ENCODE data around the gene ZPR1. TPM values are rescaled to one million over a fixed set of nuclear protein-coding genes. Genes with fewer than 3 reads are reported as not detected.
A peak's percentile ranks its signal among the peaks of the same experiment; 100 is the strongest.

Gene ZPR1
- total and polyA plus RNA-seq, 7 donors, result 40.1 to 98.6 (median 57.0) TPM

GRCh38 chr11:116793772-116794097 is 5.9 kb upstream of the ZPR1 start:
- Histone ChIP-seq H3K27ac (no peak overlapping the region), H3K9me3 (no peaks in the 10 kb centered on the region), H3K4me1 (no peaks in the 10 kb centered on the region), H3K4me3 (no peak overlapping the region), H3K27me3 (ENCODE audit: insufficient read depth in 3 of 3, low read length in 2 of 3) (no peaks in the 10 kb centered on the region), H3K36me3 (ENCODE audit: insufficient read depth in 1 of 2, low read depth in 1 of 2) (no peaks in the 10 kb centered on the region)
- TF ChIP-seq, protein P1, sequence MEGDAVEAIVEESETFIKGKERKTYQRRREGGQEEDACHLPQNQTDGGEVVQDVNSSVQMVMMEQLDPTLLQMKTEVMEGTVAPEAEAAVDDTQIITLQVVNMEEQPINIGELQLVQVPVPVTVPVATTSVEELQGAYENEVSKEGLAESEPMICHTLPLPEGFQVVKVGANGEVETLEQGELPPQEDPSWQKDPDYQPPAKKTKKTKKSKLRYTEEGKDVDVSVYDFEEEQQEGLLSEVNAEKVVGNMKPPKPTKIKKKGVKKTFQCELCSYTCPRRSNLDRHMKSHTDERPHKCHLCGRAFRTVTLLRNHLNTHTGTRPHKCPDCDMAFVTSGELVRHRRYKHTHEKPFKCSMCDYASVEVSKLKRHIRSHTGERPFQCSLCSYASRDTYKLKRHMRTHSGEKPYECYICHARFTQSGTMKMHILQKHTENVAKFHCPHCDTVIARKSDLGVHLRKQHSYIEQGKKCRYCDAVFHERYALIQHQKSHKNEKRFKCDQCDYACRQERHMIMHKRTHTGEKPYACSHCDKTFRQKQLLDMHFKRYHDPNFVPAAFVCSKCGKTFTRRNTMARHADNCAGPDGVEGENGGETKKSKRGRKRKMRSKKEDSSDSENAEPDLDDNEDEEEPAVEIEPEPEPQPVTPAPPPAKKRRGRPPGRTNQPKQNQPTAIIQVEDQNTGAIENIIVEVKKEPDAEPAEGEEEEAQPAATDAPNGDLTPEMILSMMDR (IDR thresholded peaks at IDR 0.05), result no peak
- intact Hi-C loops (cut with DNase I), result loop anchor here in 1 of 2 donors (5.0 kb wide), 2 partner anchors 44 to 314 kb away; partner anchors contain the start of gene APOA1
- ATAC-seq, result no peak
- DNase-seq, result no peak
- 92 to 100% (median 96%) methylated on average over 1 of the region's 1 CpG for WGBS, 3 donors

- no peak for ATAC-seq
- H3K4me3 ChIP-seq, result no peak overlapping the region
- 66 to 80% (median 69%) methylated on average over 8 of the region's 8 CpGs for WGBS, 3 donors
- H3K9me3 ChIP-seq, result no peaks in the 10 kb centered on the region
- H3K27me3 ChIP-seq (ENCODE audit: insufficient read depth in 3 of 3, low read length in 2 of 3), result no peaks in the 10 kb centered on the region
- DNase-seq, result no peak
- no peak overlapping the region for H3K27ac ChIP-seq
- no peaks in the 10 kb centered on the region for H3K4me1 ChIP-seq
- TF ChIP-seq, protein P1 (IDR thresholded peaks at IDR 0.05), result no peak
- intact Hi-C loops (cut with DNase I), result loop anchor here in 1 of 2 donors (5.0 kb wide), 2 partner anchors 44 to 314 kb away; partner anchors contain the start of gene APOA1
- H3K36me3 ChIP-seq (ENCODE audit: insufficient read depth in 1 of 2, low read depth in 1 of 2), result no peaks in the 10 kb centered on the region
These were observed 5.3 kb upstream of the ZPR1 start for GRCh38 chr11:116792869-116793771.

DNA sequence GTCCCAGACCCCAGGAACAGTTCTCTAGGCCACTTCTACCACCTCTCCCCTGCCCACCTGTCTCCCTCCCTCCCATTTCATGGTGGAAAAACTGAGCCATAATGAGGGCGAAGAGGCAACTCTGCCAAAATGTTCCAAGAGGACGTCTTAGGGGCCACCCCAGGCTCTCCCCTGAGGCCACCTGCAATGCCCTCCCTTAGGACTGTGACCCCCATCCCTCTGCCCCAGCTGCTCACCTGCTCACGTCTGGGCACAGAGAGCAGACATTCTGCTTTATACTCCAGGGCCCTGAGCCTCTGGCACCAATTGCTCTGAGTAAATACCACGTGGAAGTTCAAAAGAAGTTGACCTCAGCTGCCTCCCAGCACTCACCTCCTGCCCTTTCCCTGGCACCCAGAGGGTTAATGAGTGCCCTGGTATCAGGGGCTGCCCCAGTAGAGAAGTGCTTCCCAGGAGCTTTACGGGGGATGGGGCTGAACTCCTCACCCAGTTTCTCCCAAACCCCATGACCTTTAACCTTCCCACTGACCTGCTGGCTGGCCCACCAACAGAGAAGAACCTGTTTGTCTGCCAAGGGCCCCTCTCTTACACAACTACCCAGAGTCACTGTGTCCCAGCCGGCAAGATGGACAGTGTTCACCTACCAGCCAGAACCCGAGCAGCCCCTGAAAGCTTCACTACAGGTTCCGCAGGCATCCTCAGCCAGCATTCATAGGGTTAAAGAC is 4.5 kb upstream of the ZPR1 start:
- intact Hi-C loops (cut with DNase I), result loop anchor here in 1 of 2 donors (5.0 kb wide), 2 partner anchors 45 to 315 kb away; partner anchors contain the start of gene APOA1
- no peak for DNase-seq
- no peaks in the 10 kb centered on the region for H3K27me3 ChIP-seq (ENCODE audit: insufficient read depth in 3 of 3, low read length in 2 of 3)
- TF ChIP-seq, protein P1 (IDR thresholded peaks at IDR 0.05), result no peak
- H3K36me3 ChIP-seq (ENCODE audit: insufficient read depth in 1 of 2, low read depth in 1 of 2), result no peaks in the 10 kb centered on the region
- 66 to 78% (median 70%) methylated on average over 8 of the region's 8 CpGs for WGBS, 3 donors
- H3K4me3 ChIP-seq, result no peak overlapping the region
- no peak overlapping the region for H3K27ac ChIP-seq
- H3K9me3 ChIP-seq, result no peaks in the 10 kb centered on the region
- H3K4me1 ChIP-seq, result no peaks in the 10 kb centered on the region
- no peak for ATAC-seq

GRCh38 chr11:116791813-116792143 is 4.0 kb upstream of the ZPR1 start, which contains the start of gene APOA5:
Gene APOA5 (minus strand): TSS chr11:116791879. CDS start chr11:116791860, 19 bp downstream.
- TF ChIP-seq, protein P1 (IDR thresholded peaks at IDR 0.05), result no peak
- no peaks in the 10 kb centered on the region for H3K27me3 ChIP-seq (ENCODE audit: insufficient read depth in 3 of 3, low read length in 2 of 3)
- H3K27ac ChIP-seq, result no peak within 1 kb of the TSS
- H3K36me3 ChIP-seq (ENCODE audit: insufficient read depth in 1 of 2, low read depth in 1 of 2), result peaks cover 0 to 1% of the 10 kb centered on the region in 2 donors
- DNase-seq, result no peak
- intact Hi-C loops (cut with DNase I), result loop anchor here (1.0 to 5.0 kb wide), 4 partner anchors 44 to 316 kb away; partner anchors contain the start of gene APOA1 (in 1 of the 2)
- peak within 1 kb of the TSS; percentile 38 for H3K4me3 ChIP-seq
- no peaks in the 10 kb centered on the region for H3K9me3 ChIP-seq
- 82 to 90% (median 87%) methylated on average over 7 of the region's 7 CpGs for WGBS, 3 donors
- no peak for ATAC-seq
- H3K4me1 ChIP-seq, result peaks cover 4% of the 10 kb centered on the region

Data from psoas muscle (tissue), 8 donors.